Thyroid gland (tissue), 4 donors: ENCODE data around the gene GPR78.

Experiments
- POLR2A ChIP-seq, 2 donors: fragments of 450-650 bp; IDR thresholded peaks; one replicate each; pipeline ENCODE4 v1.6.1; 2017; ENCODE audit warnings: antibody characterized with exemption in 2 of 2, mild to moderate bottlenecking in 2 of 2, moderate library complexity in 1 of 2
- TF ChIP-seq, protein P1 (sequence below), 6 experiments: fragments of 200-600 bp in 3 of 6; fragments of 450-650 bp in 3 of 6; sonication (generic) in 3 of 6; IDR thresholded peaks; one replicate each; pipeline ENCODE4 v1.5.1; 2016 to 2019; ENCODE audit warnings: antibody characterized with exemption in 6 of 6, mild to moderate bottlenecking in 2 of 6, inconsistent platforms in 1 of 6, moderate library complexity in 1 of 6

DNA sequence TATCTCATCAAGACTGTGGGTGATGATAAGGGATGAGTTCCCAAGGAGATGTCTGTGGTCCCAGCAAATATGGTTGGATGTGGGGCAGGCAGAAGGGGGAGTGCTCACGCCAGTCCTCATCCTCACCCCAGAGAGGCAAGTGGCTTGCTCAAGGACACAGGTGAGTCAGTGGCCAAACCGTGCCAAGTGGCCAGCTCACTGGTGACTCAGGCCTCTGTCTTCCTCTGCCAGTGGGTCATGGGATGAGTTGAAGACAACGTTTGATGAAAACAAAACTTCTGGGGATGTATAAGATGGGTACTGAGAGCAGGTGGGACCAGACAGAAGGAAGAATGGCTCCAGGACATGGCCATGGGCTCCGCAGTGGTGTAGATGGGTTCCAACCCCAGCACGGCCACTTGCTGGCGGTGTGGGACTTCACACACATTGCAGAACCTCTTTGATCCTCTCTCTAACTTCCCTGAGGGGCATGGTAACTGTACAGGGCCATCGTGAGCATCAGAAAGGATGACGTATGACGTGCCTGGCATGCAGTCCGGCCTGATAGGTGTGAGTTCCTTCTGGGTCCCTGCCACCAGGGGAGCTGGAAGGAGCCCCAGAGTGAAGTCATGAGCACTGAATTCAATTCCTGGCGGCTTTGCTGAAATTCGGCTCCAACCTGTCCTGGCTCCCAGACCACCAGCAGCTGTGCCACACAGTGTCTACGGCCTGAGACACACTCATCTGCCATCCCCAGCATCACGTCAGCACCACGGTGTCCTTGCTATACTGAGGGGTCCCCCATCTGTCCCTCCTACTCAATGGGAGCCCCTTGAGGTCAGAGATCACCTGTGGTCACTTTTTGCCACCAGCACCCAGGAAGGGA, 41.3 kb upstream of the GPR78 start:
- TF ChIP-seq, protein P1, sequence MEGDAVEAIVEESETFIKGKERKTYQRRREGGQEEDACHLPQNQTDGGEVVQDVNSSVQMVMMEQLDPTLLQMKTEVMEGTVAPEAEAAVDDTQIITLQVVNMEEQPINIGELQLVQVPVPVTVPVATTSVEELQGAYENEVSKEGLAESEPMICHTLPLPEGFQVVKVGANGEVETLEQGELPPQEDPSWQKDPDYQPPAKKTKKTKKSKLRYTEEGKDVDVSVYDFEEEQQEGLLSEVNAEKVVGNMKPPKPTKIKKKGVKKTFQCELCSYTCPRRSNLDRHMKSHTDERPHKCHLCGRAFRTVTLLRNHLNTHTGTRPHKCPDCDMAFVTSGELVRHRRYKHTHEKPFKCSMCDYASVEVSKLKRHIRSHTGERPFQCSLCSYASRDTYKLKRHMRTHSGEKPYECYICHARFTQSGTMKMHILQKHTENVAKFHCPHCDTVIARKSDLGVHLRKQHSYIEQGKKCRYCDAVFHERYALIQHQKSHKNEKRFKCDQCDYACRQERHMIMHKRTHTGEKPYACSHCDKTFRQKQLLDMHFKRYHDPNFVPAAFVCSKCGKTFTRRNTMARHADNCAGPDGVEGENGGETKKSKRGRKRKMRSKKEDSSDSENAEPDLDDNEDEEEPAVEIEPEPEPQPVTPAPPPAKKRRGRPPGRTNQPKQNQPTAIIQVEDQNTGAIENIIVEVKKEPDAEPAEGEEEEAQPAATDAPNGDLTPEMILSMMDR (IDR thresholded peaks at IDR 0.05), result no peak
- no peak for TF ChIP-seq POLR2A (IDR thresholded peaks at IDR 0.05)
